ENCODE results near the gene HTT. TPM values are rescaled to one million over a fixed set of nuclear protein-coding genes. Genes with fewer than 3 reads are reported as not detected.

Gene HTT
- total and polyA plus RNA-seq, 9 of the 15 experiments (the other 6 are each of a cell fraction or from before 2014, with no cell fraction given), result 0.66 to 31.6 (median 14.7) TPM

GRCh38 chr4:3106339-3107186 is 32.1 kb downstream of the HTT start (continued):
- TF ChIP-seq HMBOX1 (IDR thresholded peaks at IDR 0.05) (no peak; the same call in 1 of the 2 replicates), CREB3 (tag; conservative IDR thresholded peaks at IDR 0.05; ENCODE audit: low read depth) (no peak), ZNF197 (CRISPR knock-in tag; IDR thresholded peaks at IDR 0.05; ENCODE audit: low read depth) (no peak), ZBTB7A (IDR thresholded peaks at IDR 0.05; ENCODE audit: borderline replicate concordance, control insufficient read depth, low read depth, low read length) (no peak), NR2C1 (IDR thresholded peaks at IDR 0.05) (no peak), NR2C1 (tag; IDR thresholded peaks at IDR 0.05) (no peak), TCF3 (CRISPR knock-in tag; IDR thresholded peaks at IDR 0.05) (0 out of 2 replicates have a peak, but pooled peaks have one; percentile 6), U2AF1 (optimal IDR thresholded peaks at IDR 0.05; ENCODE audit: low read depth, low read length) (no peak), ZNF354B (CRISPR knock-in tag; IDR thresholded peaks at IDR 0.05) (no peak), CBX2 (IDR thresholded peaks at IDR 0.05; ENCODE audit: insufficient read depth, low read length, poor library complexity, severe bottlenecking) (no peak), PURB (CRISPR knock-in tag; IDR thresholded peaks at IDR 0.05; ENCODE audit: low read depth) (no peak), SAFB (IDR thresholded peaks at IDR 0.05; ENCODE audit: borderline replicate concordance, low read depth, low read length) (no peak), HDAC6 (IDR thresholded peaks at IDR 0.05; ENCODE audit: low read depth, low read length) (no peak), TCFL5 (CRISPR knock-in tag; conservative IDR thresholded peaks at IDR 0.05) (no peak), RBBP5 (IDR thresholded peaks at IDR 0.05; ENCODE audit: borderline replicate concordance, insufficient read depth, low read length, poor library complexity, severe bottlenecking) (no peak), RFX7 (CRISPR knock-in tag; IDR thresholded peaks at IDR 0.05) (no peak), NFRKB (IDR thresholded peaks at IDR 0.05; ENCODE audit: low read depth) (no peak), SIN3A (IDR thresholded peaks at IDR 0.05; ENCODE audit: borderline replicate concordance in 2 of 2, control insufficient read depth in 1 of 2, low read depth in 2 of 2, low read length in 2 of 2) (no peak), CREB5 (CRISPR knock-in tag; IDR thresholded peaks at IDR 0.05) (no peak), NFE2 (IDR thresholded peaks at IDR 0.05; ENCODE audit: low read depth) (peak; percentile 54; the same call in 1 of the 2 replicates), HOXB6 (CRISPR knock-in tag; IDR thresholded peaks at IDR 0.05; ENCODE audit: borderline replicate concordance) (no peak), CBX5 (IDR thresholded peaks at IDR 0.05; ENCODE audit: borderline replicate concordance, low read depth) (no peak), MAFG (tag; conservative IDR thresholded peaks at IDR 0.05) (no peak), CHD2 (IDR thresholded peaks at IDR 0.05; ENCODE audit: low read depth, low read length) (no peak), BRCA1 (IDR thresholded peaks at IDR 0.05) (no peak), BRCA1 (CRISPR knock-in tag; IDR thresholded peaks at IDR 0.05) (no peak), KDM2B (CRISPR knock-in tag; IDR thresholded peaks at IDR 0.05) (no peak)
